DOHH2 (cell line): ENCODE measurements around the gene LRRC55.

ENCODE experiments used
- EZH2phosphoT487 ChIP-seq: fragments of 200-600 bp; sonication (generic); IDR thresholded peaks from 2 replicates; pipeline ENCODE4 v1.6.1; 2017; ENCODE audit warnings: borderline replicate concordance, mild to moderate bottlenecking, antibody characterized with exemption, low read length, moderate library complexity, mixed read lengths
- TF ChIP-seq, protein P1 (sequence below): fragments of 200-600 bp; sonication (generic); IDR thresholded peaks from one replicate; pipeline ENCODE4 v1.5.1; 2014; ENCODE audit warnings: antibody characterized with exemption, mild to moderate bottlenecking, low read depth, low read length; ENCODE audit not compliant: poor library complexity, severe bottlenecking

GRCh38 chr11:57181678-57182305 is at the start of gene LRRC55:
- TF ChIP-seq, protein P1, sequence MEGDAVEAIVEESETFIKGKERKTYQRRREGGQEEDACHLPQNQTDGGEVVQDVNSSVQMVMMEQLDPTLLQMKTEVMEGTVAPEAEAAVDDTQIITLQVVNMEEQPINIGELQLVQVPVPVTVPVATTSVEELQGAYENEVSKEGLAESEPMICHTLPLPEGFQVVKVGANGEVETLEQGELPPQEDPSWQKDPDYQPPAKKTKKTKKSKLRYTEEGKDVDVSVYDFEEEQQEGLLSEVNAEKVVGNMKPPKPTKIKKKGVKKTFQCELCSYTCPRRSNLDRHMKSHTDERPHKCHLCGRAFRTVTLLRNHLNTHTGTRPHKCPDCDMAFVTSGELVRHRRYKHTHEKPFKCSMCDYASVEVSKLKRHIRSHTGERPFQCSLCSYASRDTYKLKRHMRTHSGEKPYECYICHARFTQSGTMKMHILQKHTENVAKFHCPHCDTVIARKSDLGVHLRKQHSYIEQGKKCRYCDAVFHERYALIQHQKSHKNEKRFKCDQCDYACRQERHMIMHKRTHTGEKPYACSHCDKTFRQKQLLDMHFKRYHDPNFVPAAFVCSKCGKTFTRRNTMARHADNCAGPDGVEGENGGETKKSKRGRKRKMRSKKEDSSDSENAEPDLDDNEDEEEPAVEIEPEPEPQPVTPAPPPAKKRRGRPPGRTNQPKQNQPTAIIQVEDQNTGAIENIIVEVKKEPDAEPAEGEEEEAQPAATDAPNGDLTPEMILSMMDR: no peak
- no peak for TF ChIP-seq EZH2phosphoT487
